BLaER1 treated with 17β-estradiol and CSF1 and Interleukin-3, amounts not matched to agents 10 nM and 100 nM (cell line): ENCODE measurements around the gene TNIP1.

Source experiments
- H3K27ac ChIP-seq, 11 experiments: shearing (Covaris generic); formaldehyde crosslinking; 2 replicates each; pipeline ENCODE4 v1.8.1; 2022
- H3K27me3 ChIP-seq, 11 experiments: shearing (Covaris generic); formaldehyde crosslinking; 2 replicates each; pipeline ENCODE4 v1.8.1; 2022
- H3K36me3 ChIP-seq, 11 experiments: shearing (Covaris generic); formaldehyde crosslinking; 2 replicates each; pipeline ENCODE4 v1.8.1; 2022
- H3K4me1 ChIP-seq, 10 experiments: shearing (Covaris generic); formaldehyde crosslinking; 2 replicates each; pipeline ENCODE4 v1.8.1; 2022
- H3K4me2 ChIP-seq, 11 experiments: shearing (Covaris generic); formaldehyde crosslinking; 2 replicates each; pipeline ENCODE4 v1.8.1; 2022
- H3K4me3 ChIP-seq, 10 experiments: shearing (Covaris generic); formaldehyde crosslinking; 2 replicates each; pipeline ENCODE4 v1.8.1; 2022
- H3K9ac ChIP-seq, 11 experiments: shearing (Covaris generic); formaldehyde crosslinking; 2 replicates each; pipeline ENCODE4 v1.8.1; 2022
- H3K9me3 ChIP-seq, 11 experiments: shearing (Covaris generic); formaldehyde crosslinking; replicated peaks in 1 of 11; 2 replicates each; pipeline ENCODE4 v1.8.1; 2022
- H4K20me1 ChIP-seq, 11 experiments: shearing (Covaris generic); formaldehyde crosslinking; 2 replicates each; pipeline ENCODE4 v1.8.1; 2022
- Cebpa-rat ChIP-seq, 11 experiments: shearing (Covaris generic); IDR thresholded peaks; 2 replicates each; pipeline ENCODE4 v1.8.1; 2022

Gene TNIP1

GRCh38 chr5:151071848-151072629, 8.8 kb downstream of the TNIP1 start:
- Histone ChIP-seq H3K4me2 (peak overlapping the region in 3 of 11 experiments; percentile 88 to 96 (median 89); a peak in 5 of 22 replicates), H3K27me3 (no peaks in the 10 kb centered on the region), H3K27ac (peak overlapping the region in 4 of 11 experiments; percentile 5 to 18 (median 10); a peak in 2 of 22 replicates), H3K9me3 (peaks cover 0 to 12% (median 0%) of the 10 kb centered on the region in 11 experiments; a peak in 6 of 22 replicates), H4K20me1 (peaks cover 81 to 100% (median 99%) of the 10 kb centered on the region in 11 experiments), H3K9ac (peak overlapping the region in 1 of 11 experiments; percentile 5; a peak in 1 of 22 replicates), H3K4me3 (no peak overlapping the region), H3K36me3 (peaks cover 39 to 97% (median 82%) of the 10 kb centered on the region in 11 experiments; a peak in 21 of 22 replicates), H3K4me1 (peaks cover 47 to 86% (median 66%) of the 10 kb centered on the region in 10 experiments)
- TF ChIP-seq Cebpa-rat (IDR thresholded peaks at IDR 0.05) = no peak

GRCh38 chr5:151071021-151071420, 9.8 kb downstream of the TNIP1 start:
- Histone ChIP-seq H4K20me1 (peaks cover 81 to 100% (median 99%) of the 10 kb centered on the region in 11 experiments), H3K4me2 (peak overlapping the region in 3 of 11 experiments; percentile 88 to 96 (median 89); a peak in 7 of 22 replicates), H3K9ac (no peak overlapping the region), H3K27me3 (no peaks in the 10 kb centered on the region), H3K27ac (no peak overlapping the region), H3K4me1 (peaks cover 47 to 86% (median 67%) of the 10 kb centered on the region in 10 experiments), H3K36me3 (peaks cover 37 to 97% (median 78%) of the 10 kb centered on the region in 11 experiments; a peak in 21 of 22 replicates), H3K4me3 (no peak overlapping the region), H3K9me3 (peaks cover 0 to 12% (median 0%) of the 10 kb centered on the region in 11 experiments; a peak in 6 of 22 replicates)
- TF ChIP-seq Cebpa-rat (IDR thresholded peaks at IDR 0.05) = no peak

GRCh38 chr5:151070449-151070848, 10.4 kb downstream of the TNIP1 start:
- H3K4me1 ChIP-seq = peaks cover 48 to 86% (median 66%) of the 10 kb centered on the region in 10 experiments
- TF ChIP-seq Cebpa-rat (IDR thresholded peaks at IDR 0.05) = no peak
- peaks cover 81 to 100% (median 96%) of the 10 kb centered on the region in 11 experiments for H4K20me1 ChIP-seq
- H3K27ac ChIP-seq = no peak overlapping the region; a peak in 2 of 22 replicates
- H3K9ac ChIP-seq = peak overlapping the region in 1 of 11 experiments; percentile 67; a peak in 1 of 22 replicates
- H3K27me3 ChIP-seq = no peaks in the 10 kb centered on the region
- H3K4me3 ChIP-seq = no peak overlapping the region
- peaks cover 31 to 94% (median 72%) of the 10 kb centered on the region in 11 experiments; a peak in 21 of 22 replicates for H3K36me3 ChIP-seq
- H3K9me3 ChIP-seq = peaks cover 0 to 12% (median 0%) of the 10 kb centered on the region in 11 experiments; a peak in 6 of 22 replicates
- H3K4me2 ChIP-seq = peak overlapping the region; percentile 5 to 97 (median 86); a peak in 16 of 22 replicates

- peak overlapping the region in 4 of 10 experiments; percentile 1 to 28 (median 14); a peak in 6 of 20 replicates for H3K4me3 ChIP-seq
These were observed 12.2 kb downstream of the TNIP1 start for GRCh38 chr5:151068433-151069197.

GRCh38 chr5:151067632-151068432, 13.0 kb downstream of the TNIP1 start:
- Histone ChIP-seq H3K9me3 (no peaks in the 10 kb centered on the region), H3K27me3 (no peaks in the 10 kb centered on the region), H3K4me2 (peak overlapping the region; percentile 79 to 97 (median 87)), H4K20me1 (peaks cover 64 to 100% (median 90%) of the 10 kb centered on the region in 11 experiments), H3K36me3 (peaks cover 26 to 93% (median 71%) of the 10 kb centered on the region in 11 experiments), H3K9ac (peak overlapping the region in 10 of 11 experiments; percentile 9 to 72 (median 52); a peak in 12 of 22 replicates), H3K4me3 (peak overlapping the region in 3 of 10 experiments; percentile 20 to 28 (median 20); a peak in 6 of 20 replicates), H3K27ac (peak overlapping the region; percentile 27 to 89 (median 62); a peak in 21 of 22 replicates), H3K4me1 (peaks cover 65 to 100% (median 90%) of the 10 kb centered on the region in 10 experiments)
- TF ChIP-seq Cebpa-rat (IDR thresholded peaks at IDR 0.05) = no peak

More at GRCh38 chr5:151068433-151069197, 12.2 kb downstream of the TNIP1 start:
- peak overlapping the region; percentile 27 to 89 (median 62); a peak in 21 of 22 replicates for H3K27ac ChIP-seq
- H3K4me1 ChIP-seq = peaks cover 57 to 97% (median 82%) of the 10 kb centered on the region in 10 experiments
- H4K20me1 ChIP-seq = peaks cover 69 to 100% (median 91%) of the 10 kb centered on the region in 11 experiments
- H3K9me3 ChIP-seq = peaks cover 0 to 4% (median 0%) of the 10 kb centered on the region in 11 experiments; a peak in 4 of 22 replicates
- H3K27me3 ChIP-seq = no peaks in the 10 kb centered on the region
- peak overlapping the region; percentile 79 to 97 (median 87) for H3K4me2 ChIP-seq
- peak overlapping the region; percentile 9 to 72 (median 56); a peak in 20 of 22 replicates for H3K9ac ChIP-seq
- no peak for TF ChIP-seq Cebpa-rat (IDR thresholded peaks at IDR 0.05)
- H3K36me3 ChIP-seq = peaks cover 24 to 93% (median 70%) of the 10 kb centered on the region in 11 experiments; a peak in 20 of 22 replicates

- Histone ChIP-seq H3K27me3 (no peaks in the 10 kb centered on the region), H3K9ac (0 out of 22 replicates have a peak overlapping the region, but pooled peaks of 1 of the 11 experiments have one; percentile 9), H3K4me3 (no peak overlapping the region), H3K4me1 (peaks cover 67 to 100% (median 94%) of the 10 kb centered on the region in 10 experiments), H3K27ac (peak overlapping the region in 6 of 11 experiments; percentile 53 to 89 (median 66); a peak in 11 of 22 replicates), H3K36me3 (peaks cover 32 to 93% (median 77%) of the 10 kb centered on the region in 11 experiments), H4K20me1 (peaks cover 56 to 100% (median 80%) of the 10 kb centered on the region in 11 experiments), H3K9me3 (no peaks in the 10 kb centered on the region), H3K4me2 (peak overlapping the region; percentile 79 to 97 (median 87))
- no peak for TF ChIP-seq Cebpa-rat (IDR thresholded peaks at IDR 0.05)
These were observed 13.9 kb downstream of the TNIP1 start for GRCh38 chr5:151066920-151067319.

- H4K20me1 ChIP-seq = peaks cover 43 to 86% (median 67%) of the 10 kb centered on the region in 11 experiments
- H3K27me3 ChIP-seq = no peaks in the 10 kb centered on the region
- H3K36me3 ChIP-seq = peaks cover 43 to 94% (median 78%) of the 10 kb centered on the region in 11 experiments
- H3K9ac ChIP-seq = peak overlapping the region in 2 of 11 experiments; percentile 11 to 24; a peak in 1 of 22 replicates
- peak overlapping the region in 6 of 11 experiments; percentile 13 to 91 (median 50); a peak in 7 of 22 replicates for H3K27ac ChIP-seq
- H3K4me3 ChIP-seq = no peak overlapping the region
- H3K4me2 ChIP-seq = peak overlapping the region in 7 of 11 experiments; percentile 84 to 97 (median 89); a peak in 11 of 22 replicates
- peaks cover 73 to 100% (median 100%) of the 10 kb centered on the region in 10 experiments for H3K4me1 ChIP-seq
- H3K9me3 ChIP-seq = no peaks in the 10 kb centered on the region
- no peak for TF ChIP-seq Cebpa-rat (IDR thresholded peaks at IDR 0.05)
These were observed 15.2 kb downstream of the TNIP1 start for GRCh38 chr5:151065609-151066008.
